Stimulated activated CD4-positive, alpha-beta T cell treated with anti-CD3 and anti-CD28 coated beads, Interleukin-1b, Interleukin-23, amount 100 ng/mL, for 1 hour (primary cell): Measurements from ENCODE around the gene IP6K2.
"Not testable (repeated sequence)": the region's sequence is repeated elsewhere in the genome, so short reads cannot be mapped to it uniquely, and the experiment has no call there.

Source experiments
- DNase-seq, 2 donors: peaks; one replicate each; pipeline ENCODE4 v3.0.0-alpha.2; 2020; ENCODE audit warnings: low read depth in 2 of 2

Gene IP6K2, protein sequence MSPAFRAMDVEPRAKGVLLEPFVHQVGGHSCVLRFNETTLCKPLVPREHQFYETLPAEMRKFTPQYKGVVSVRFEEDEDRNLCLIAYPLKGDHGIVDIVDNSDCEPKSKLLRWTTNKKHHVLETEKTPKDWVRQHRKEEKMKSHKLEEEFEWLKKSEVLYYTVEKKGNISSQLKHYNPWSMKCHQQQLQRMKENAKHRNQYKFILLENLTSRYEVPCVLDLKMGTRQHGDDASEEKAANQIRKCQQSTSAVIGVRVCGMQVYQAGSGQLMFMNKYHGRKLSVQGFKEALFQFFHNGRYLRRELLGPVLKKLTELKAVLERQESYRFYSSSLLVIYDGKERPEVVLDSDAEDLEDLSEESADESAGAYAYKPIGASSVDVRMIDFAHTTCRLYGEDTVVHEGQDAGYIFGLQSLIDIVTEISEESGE

GRCh38 chr3:48716982-48717746, at the start of gene IP6K2:
Gene IP6K2 (minus strand): TSS chr3:48717221. CDS start chr3:48695291, 21,930 bp downstream.
- DNase-seq = peak; percentile 97 to 99

- DNase-seq = no peak
Measured at GRCh38 chr3:48765376-48765775, 48.4 kb upstream of the IP6K2 start.

DNA sequence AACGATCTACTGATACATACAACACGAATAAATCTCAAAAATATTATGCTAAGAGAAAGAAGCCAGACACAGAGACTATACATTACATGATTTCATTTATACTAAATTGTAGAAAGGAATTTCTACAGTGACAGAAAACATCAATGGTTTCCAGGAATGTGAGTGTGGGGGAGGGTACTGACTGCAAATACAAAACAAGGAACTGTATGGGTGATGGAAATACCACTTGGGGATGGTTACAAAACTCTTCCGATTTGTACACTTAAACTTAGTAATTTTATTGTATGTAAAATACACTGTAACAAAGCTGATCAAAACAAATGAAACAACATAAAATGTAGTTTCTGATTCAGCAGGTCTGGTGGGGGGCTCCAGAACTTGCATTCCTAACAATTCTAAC, 45.8 kb upstream of the IP6K2 start:
- no peak for DNase-seq

DNA sequence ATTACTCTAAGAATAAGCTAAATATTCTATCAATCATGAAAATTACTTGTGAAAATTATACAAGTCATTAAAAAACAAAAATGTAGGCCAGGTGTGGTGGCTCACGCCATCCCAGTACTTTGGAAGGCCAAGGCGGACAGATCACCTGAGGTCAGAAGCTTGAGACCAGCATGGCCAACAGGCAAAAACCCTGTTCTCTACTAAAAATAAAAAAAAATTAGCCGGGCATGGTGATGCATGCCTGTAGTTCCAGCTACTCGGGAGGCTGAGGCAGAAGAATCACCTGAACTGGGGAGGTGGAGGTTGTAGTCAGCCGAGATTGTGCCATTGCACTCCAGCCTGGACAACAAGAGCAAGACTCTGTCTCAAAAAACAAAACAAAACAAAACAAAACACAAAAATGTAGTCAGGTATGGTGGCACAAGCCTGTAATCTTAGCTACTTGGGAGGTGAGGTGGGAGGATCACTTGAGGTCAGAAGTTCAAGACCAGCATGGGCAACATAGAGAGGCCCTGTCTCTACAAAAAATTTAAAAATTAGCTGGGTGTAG, 43.0 kb upstream of the IP6K2 start:
- DNase-seq = not testable (repeated sequence)

DNA sequence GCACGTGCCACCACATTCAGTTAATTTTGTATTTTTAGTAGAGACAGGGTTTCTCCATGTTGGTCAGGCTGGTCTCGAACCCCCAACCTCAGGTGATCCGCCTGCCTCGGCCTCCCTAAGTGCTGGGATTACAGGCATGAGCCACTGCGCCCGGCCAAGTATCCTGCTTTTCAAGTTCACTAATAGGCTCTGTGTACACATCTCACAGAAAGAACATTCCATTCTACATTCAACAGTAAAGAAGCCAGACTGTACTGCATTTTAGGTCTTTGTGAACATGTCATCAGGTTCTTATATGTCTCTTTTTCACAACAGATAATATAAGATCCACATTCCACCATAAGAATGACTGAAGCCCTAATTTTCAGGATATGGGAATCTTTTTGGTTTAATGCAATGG, 42.5 kb upstream of the IP6K2 start:
- DNase-seq = not testable (repeated sequence)

DNA sequence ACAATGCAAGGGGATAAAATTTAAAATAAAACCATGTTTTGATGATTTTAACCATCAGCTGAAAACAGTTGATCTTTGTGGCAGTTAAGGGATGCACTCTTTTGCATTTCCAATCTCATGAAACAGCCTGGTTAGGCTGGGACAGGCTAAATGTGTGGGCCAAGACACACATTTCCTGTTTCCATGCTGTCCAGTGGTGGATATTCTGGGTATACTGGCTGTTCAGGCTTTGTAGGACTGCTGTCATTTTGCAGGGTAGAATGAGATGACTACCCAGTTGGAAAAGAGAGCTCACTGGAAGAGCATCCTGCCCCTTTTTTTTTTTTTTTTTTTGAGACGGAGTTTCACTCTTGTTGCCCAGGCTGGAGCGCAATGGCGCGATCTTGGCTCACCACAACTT, 42.0 kb upstream of the IP6K2 start:
- DNase-seq = no peak

DNA sequence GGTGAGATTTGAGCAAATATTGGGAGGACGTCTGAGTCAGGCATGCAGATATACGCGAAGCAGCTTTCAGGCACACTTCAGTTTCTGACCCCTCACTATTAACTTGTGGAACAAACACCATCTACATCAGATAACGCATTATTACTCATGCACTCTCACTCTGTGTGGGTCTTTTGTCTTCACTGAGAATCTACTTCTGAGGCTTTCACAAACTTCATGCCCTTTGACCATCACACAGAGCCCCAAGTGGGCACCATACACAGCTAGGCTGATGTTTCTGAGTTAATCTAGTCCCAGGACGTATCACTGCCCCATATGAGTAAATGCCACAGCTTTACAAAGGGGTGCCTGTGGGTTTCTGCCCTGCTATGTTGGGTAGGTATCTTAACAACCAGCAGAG, 39.6 kb upstream of the IP6K2 start:
- no peak for DNase-seq

GRCh38 chr3:48750856-48751255, 33.8 kb upstream of the IP6K2 start:
- no peak for DNase-seq

- DNase-seq = no peak
Measured at GRCh38 chr3:48748754-48749153, 31.7 kb upstream of the IP6K2 start.

GRCh38 chr3:48747706-48748105, 30.7 kb upstream of the IP6K2 start:
- DNase-seq = no peak

- DNase-seq = no peak
Measured at GRCh38 chr3:48747015-48747615, 30.1 kb upstream of the IP6K2 start.

DNA sequence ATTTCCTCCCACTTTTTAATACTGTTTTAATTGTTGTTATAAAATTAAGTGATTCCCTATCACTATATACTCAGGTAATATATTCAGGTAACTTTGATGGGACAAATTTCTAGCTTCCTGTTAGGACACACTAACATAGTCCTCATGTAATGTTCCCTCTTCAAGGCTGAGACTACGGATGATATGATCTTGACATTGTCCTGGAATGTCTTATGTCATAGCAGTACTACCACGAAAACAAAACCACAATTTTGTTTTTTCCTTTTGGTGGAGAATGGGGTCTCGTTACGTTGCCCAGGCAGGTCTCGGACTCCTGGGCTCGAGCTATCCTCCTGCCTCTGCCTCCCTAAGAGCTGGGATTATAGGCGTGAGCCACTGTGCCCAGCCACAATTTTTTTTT, 26.8 kb upstream of the IP6K2 start:
- no peak for DNase-seq

DNA sequence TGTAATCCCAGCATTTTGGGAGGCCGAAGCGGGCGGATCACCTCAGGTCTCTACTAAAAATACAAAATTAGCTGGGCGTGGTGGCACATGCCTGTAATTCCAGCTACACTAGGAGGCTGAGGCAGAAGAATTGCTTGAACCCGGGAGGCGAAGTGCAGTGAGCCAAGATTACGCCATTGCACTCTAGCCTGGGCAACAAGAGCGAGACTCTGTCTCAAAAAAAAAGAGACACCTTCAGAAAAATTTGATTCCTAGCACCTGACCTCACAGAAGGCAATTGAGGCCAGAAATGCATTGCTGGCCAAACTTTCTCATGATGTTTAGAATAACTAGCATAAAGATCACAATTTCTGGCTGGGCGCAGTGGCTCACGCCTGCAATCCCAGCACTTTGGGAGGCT, 24.2 kb upstream of the IP6K2 start:
- not testable (repeated sequence) for DNase-seq

GRCh38 chr3:48739955-48740823, 23.2 kb upstream of the IP6K2 start:
- DNase-seq = peak in 1 of 2 donors; percentile 23

DNA sequence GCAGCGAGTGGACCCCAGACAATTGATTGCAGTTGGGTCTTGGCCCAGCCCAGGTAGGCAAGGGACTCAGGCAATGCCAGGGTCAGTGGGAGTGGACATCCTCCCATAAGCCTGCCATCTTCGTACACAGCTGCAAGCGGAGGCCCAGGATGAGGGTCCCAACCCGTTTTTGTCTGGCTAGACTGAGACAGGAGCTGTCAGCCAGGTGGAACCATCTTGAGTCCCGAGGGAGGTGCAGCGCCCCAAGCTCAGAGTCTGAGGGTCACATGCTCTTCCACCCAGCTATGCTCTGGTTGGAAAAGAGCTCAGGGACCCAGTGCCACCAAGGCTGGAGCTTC, 22.6 kb upstream of the IP6K2 start:
- DNase-seq = no peak

- DNase-seq = no peak
Measured at GRCh38 chr3:48738926-48739616, 22.1 kb upstream of the IP6K2 start.

DNA sequence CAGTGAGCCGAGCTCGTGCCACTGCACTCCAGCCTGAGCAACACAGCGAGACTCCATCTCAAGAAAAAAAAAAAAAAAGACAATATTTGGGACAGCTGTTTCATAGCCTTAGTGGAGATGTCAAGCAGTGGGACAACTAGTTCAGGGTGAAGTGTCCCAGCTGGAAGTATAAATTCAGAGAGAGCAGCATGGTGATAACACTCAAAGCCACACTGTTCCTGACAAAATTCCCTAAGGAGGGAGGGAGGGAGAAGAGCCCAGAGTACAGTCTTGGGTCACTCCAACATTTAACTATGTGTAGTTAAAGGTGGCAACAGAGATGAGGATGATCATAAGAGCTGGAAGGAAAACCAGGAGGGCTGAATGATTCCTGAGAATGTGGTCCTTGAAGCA, 21.1 kb upstream of the IP6K2 start:
- no peak for DNase-seq

DNA sequence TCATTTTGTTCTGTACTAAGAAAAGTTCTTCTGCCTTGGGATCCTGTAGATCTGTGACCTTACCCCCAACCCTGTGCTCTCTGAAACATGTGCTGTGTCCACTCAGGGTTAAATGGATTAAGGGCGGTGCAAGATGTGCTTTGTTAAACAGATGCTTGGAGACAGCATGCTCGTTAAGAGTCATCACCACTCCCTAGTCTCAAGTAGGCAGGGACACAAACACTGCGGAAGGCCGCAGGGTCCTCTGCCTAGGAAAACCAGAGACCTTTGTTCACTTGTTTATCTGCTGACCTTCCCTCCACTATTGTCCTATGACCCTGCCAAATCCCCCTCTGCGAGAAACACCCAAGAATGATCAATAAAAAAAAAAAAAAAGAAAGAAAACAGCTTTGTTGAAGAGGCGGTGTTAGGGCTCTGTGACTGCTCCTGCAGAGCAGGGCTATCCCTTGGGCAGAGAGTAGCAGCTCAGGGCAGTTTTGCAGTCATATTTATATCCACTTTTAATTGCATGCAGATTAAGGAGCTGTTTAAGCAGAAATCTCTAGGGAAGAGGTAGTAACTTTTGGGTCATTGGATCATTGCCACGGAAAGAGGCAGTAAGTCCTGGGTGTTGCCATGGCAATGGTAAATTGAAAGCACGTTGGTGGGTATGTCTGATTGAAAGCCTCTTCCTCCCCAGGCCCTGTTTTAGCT, 18.2 kb upstream of the IP6K2 start:
- not testable (repeated sequence) for DNase-seq

- not testable (repeated sequence) for DNase-seq
Measured at GRCh38 chr3:48734541-48734940, 17.5 kb upstream of the IP6K2 start.
